T-helper 2 cell treated with Interferon-gamma antibody and Interleukin-4, amounts not matched to agents 5 μg/mL and 100 μg/mL, for 36 hours (primary cell): Measurements from ENCODE around the gene DYTN.
A peak's percentile ranks its signal among the peaks of the same experiment; 100 is the strongest.

Experiments used
- DNase-seq: peaks from one replicate; pipeline ENCODE4 v3.0.0; 2021; ENCODE audit warnings: low spot score
- H3K27ac Mint-ChIP-seq: one replicate; pipeline ENCODE4 v1.8.0; 2021; ENCODE audit warnings: mild to moderate bottlenecking, mixed read lengths
- H3K27me3 Mint-ChIP-seq: one replicate; pipeline ENCODE4 v1.8.0; 2021; ENCODE audit warnings: low read depth, mixed read lengths
- H3K36me3 Mint-ChIP-seq: one replicate; pipeline ENCODE4 v1.8.0; 2021; ENCODE audit warnings: low read depth, mixed read lengths
- H3K4me1 Mint-ChIP-seq: one replicate; pipeline ENCODE4 v1.8.0; 2021; ENCODE audit warnings: low read depth, mixed read lengths
- H3K4me3 Mint-ChIP-seq: one replicate; pipeline ENCODE4 v1.8.0; 2022; ENCODE audit warnings: mild to moderate bottlenecking, moderate library complexity, mixed read lengths
- H3K9me3 Mint-ChIP-seq: one replicate; pipeline ENCODE4 v1.8.0; 2021; ENCODE audit warnings: mixed read lengths

Gene DYTN, protein sequence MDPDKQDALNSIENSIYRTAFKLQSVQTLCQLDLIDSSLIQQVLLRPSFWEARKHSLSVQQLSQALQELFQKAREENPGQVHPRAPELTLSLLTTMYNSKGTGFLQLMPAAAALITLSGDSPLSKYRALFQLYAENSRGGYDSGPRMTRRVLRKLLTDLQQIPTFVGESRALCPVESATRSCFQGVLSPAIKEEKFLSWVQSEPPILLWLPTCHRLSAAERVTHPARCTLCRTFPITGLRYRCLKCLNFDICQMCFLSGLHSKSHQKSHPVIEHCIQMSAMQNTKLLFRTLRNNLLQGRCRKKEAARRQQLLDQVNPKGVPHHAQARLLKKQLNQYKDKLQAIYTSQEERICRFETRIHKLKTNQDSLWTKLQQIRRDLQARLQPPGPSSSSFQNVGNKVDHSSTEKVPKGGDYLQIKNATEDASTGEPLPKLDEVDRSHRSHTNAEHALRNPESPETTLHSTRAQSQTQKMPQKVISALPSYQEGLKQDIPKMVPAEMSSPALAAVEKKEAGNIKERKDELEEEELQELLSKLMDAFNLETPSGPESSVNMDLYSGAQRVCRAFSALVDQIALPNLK

DNA sequence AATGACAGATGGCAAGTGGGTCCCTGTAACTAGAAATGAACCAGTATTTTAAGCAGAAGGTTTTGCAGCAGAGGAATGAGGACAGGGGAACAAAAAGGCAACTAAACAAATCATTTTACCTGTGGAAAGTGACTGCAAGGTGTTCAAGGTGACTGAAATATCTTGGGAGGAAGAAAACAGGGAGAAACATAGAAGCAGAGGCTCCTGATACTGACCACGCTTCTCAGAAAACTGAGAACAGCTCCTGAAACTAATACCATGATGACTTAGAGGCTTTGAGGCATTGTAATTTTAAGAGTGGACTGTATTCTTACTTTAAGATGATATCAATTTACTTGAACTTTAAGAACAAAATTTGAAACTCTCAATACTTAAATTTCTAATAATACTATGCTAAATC, at the start of gene DYTN:
TSS of gene DYTN (minus strand) at position 101 of the 400 bp plus-strand sequence. CDS start 117 bp downstream, outside the sequence.
- H3K36me3 Mint-ChIP-seq = no peaks in the 10 kb centered on the region
- DNase-seq = no peak
- H3K27me3 Mint-ChIP-seq = peaks cover 14% of the 10 kb centered on the region
- no peak within 1 kb of the TSS for H3K27ac Mint-ChIP-seq
- no peaks in the 10 kb centered on the region for H3K9me3 Mint-ChIP-seq
- H3K4me1 Mint-ChIP-seq = no peaks in the 10 kb centered on the region
- H3K4me3 Mint-ChIP-seq = no peak within 1 kb of the TSS

- Mint-ChIP-seq H3K4me3 (peak overlapping the region; percentile 90), H3K36me3 (peaks cover 21% of the 10 kb centered on the region), H3K9me3 (no peaks in the 10 kb centered on the region), H3K27ac (peak overlapping the region; percentile 97), H3K27me3 (peaks cover 2% of the 10 kb centered on the region), H3K4me1 (peaks cover 20% of the 10 kb centered on the region)
- DNase-seq = no peak
Observed at GRCh38 chr2:206766057-206766930, 48.1 kb upstream of the DYTN start.

DNA sequence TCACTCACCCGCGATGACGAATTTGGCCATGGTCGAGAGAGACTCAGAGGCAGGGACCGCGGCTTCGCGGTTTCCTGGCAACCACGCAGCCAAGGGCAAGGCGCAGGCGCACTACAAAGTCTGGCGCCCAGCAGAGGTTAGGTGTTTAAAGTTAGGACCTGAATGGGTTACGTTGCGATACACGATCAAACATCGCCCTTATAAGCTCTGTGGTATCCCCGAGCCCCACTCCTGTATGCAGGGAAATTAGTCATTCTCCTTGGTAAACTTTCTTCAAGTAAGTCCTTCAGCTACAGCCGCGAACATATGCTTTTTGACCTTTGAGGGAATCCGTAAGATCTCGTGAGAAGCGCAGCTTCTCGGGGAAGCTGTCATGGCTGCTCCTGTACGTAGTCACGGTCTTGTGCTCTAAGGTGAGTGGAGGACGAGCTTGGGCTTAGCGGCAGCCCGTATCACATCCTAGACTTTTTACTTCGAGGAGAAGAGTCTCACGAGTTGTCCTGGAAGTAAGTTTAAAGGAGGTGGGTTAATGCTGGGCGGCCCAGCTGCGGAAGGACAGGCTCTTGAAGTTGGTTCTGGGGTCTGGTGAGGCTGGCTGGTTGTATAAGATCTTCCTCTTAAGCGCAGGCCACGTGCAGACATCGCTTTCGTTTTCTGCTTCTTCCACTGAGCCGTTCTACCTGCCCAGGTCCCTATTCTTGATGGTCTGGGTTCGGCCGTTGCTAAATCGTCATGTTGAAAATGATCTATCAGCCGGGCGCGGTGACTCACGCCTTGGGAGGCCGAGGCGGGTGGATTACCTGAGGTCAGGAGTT, 47.3 kb upstream of the DYTN start, which contains the start of the genes FASTKD2 and MDH1B:
TSS of gene FASTKD2 (plus strand) at position 365 of the 815 bp plus-strand sequence. CDS start 1,088 bp downstream, outside the sequence.
TSS of gene MDH1B (minus strand) at position 87 of the 815 bp plus-strand sequence. CDS start at position 30, 57 bp downstream.
- Mint-ChIP-seq H3K36me3 (peaks cover 16% of the 10 kb centered on the region), H3K4me3 (peak within 1 kb of the TSS; percentile 90), H3K4me1 (peaks cover 20% of the 10 kb centered on the region), H3K27ac (peak within 1 kb of the TSS; percentile 97), H3K27me3 (peaks cover 2% of the 10 kb centered on the region), H3K9me3 (no peaks in the 10 kb centered on the region)
- DNase-seq = peak; percentile 92

- no peak for DNase-seq
- peaks cover 14% of the 10 kb centered on the region for H3K36me3 Mint-ChIP-seq
- H3K27me3 Mint-ChIP-seq = peaks cover 5% of the 10 kb centered on the region
- H3K9me3 Mint-ChIP-seq = no peaks in the 10 kb centered on the region
- H3K4me3 Mint-ChIP-seq = peak overlapping the region; percentile 90
- peak overlapping the region; percentile 97 for H3K27ac Mint-ChIP-seq
- H3K4me1 Mint-ChIP-seq = peaks cover 20% of the 10 kb centered on the region
Observed at GRCh38 chr2:206764673-206765241, 46.6 kb upstream of the DYTN start.

GRCh38 chr2:206756816-206757215, 38.6 kb upstream of the DYTN start:
- Mint-ChIP-seq H3K36me3 (no peaks in the 10 kb centered on the region), H3K4me1 (no peaks in the 10 kb centered on the region), H3K27me3 (peaks cover 26% of the 10 kb centered on the region), H3K27ac (no peak overlapping the region), H3K4me3 (no peak overlapping the region), H3K9me3 (no peaks in the 10 kb centered on the region)
- DNase-seq = no peak

- DNase-seq = no peak
- no peak overlapping the region for H3K4me3 Mint-ChIP-seq
- H3K27ac Mint-ChIP-seq = no peak overlapping the region
Observed at GRCh38 chr2:206740800-206741199, 22.6 kb upstream of the DYTN start.

DNA sequence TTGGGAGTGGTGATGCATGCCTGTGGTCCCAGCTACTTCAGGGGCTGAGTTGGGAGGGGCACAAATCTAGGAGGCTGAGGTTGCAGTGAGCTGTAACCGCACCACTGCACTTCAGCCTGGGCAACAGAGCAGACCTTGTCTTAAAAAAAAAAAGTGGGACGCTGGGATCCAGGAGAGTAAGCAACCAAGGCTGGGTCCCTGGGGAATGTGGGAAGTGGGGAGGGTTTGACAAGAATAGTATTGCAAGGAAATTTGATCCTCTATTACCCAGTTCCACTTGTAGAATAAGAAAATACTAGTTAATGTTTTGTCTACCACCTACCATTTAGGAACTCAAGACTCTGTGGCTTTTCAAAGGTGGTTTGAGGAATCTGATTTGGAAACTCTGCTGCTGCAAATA, 21.1 kb upstream of the DYTN start:
- Mint-ChIP-seq H3K27ac (no peak overlapping the region), H3K36me3 (no peaks in the 10 kb centered on the region)

More at GRCh38 chr2:206740800-206741199, 22.6 kb upstream of the DYTN start:
- Mint-ChIP-seq H3K9me3 (no peaks in the 10 kb centered on the region), H3K4me1 (no peaks in the 10 kb centered on the region), H3K27me3 (peaks cover 7% of the 10 kb centered on the region), H3K36me3 (no peaks in the 10 kb centered on the region)

GRCh38 chr2:206736935-206737334, 18.7 kb upstream of the DYTN start:
- no peaks in the 10 kb centered on the region for H3K4me1 Mint-ChIP-seq
- no peak overlapping the region for H3K4me3 Mint-ChIP-seq
- no peak overlapping the region for H3K27ac Mint-ChIP-seq
- H3K9me3 Mint-ChIP-seq = no peaks in the 10 kb centered on the region
- peak; percentile 5 for DNase-seq
- peaks cover 8% of the 10 kb centered on the region for H3K27me3 Mint-ChIP-seq
- no peaks in the 10 kb centered on the region for H3K36me3 Mint-ChIP-seq

More for the DNA sequence above, 21.1 kb upstream of the DYTN start:
- H3K4me1 Mint-ChIP-seq = no peaks in the 10 kb centered on the region
- peaks cover 9% of the 10 kb centered on the region for H3K27me3 Mint-ChIP-seq
- no peak overlapping the region for H3K4me3 Mint-ChIP-seq
- no peak for DNase-seq
- no peaks in the 10 kb centered on the region for H3K9me3 Mint-ChIP-seq

GRCh38 chr2:206733341-206733740, 15.1 kb upstream of the DYTN start:
- no peaks in the 10 kb centered on the region for H3K4me1 Mint-ChIP-seq

DNA sequence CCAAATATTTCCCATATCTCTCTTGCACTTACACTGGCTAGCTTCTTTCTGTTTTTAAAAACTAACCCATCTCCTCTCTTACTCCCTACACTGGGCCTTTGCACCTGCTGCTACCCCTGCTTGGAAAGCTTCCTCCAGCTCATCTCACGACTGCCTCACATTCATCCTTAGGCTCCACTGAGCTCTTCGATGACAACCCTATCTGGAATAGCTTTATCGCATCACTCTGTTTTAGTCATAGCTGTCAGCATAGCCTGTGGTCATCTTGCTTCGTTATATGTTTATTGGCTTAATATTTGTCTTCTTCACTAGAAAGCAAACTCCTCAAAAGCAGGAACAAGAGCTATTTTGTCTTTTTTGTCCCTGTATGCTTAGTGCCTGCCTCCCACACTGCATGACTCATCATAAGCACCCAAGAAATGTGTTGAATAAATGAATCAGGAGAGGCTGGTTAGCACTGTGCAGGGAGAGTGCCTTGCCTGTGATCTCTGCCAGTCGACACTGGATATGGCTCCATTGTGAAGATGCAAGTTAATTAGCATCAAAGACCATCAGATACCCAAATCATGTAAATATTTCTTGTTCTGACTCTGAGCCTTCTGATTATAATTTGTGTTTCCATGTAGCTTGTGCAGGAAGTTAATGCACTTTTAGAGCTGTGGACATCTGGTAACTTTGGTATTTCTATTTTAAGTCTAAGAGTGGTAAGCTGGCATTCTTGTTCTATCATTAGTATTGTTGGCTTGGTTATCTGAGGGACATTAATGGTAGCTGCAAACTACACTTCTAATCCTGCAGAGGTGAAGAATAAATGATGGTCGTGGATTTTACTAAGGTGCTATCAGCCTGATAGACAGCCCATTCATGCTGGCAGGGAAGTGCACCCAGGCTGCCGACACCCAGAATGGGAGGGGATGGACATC, 10.3 kb upstream of the DYTN start:
- no peak for DNase-seq
- H3K27ac Mint-ChIP-seq = no peak overlapping the region
- H3K27me3 Mint-ChIP-seq = peaks cover 16% of the 10 kb centered on the region
- H3K9me3 Mint-ChIP-seq = no peaks in the 10 kb centered on the region
- no peaks in the 10 kb centered on the region for H3K4me1 Mint-ChIP-seq
- no peaks in the 10 kb centered on the region for H3K36me3 Mint-ChIP-seq
- no peak overlapping the region for H3K4me3 Mint-ChIP-seq

More at GRCh38 chr2:206733341-206733740, 15.1 kb upstream of the DYTN start:
- H3K27me3 Mint-ChIP-seq = peaks cover 2% of the 10 kb centered on the region
- H3K4me3 Mint-ChIP-seq = no peak overlapping the region
- H3K36me3 Mint-ChIP-seq = no peaks in the 10 kb centered on the region
- H3K9me3 Mint-ChIP-seq = no peaks in the 10 kb centered on the region
- no peak for DNase-seq
- no peak overlapping the region for H3K27ac Mint-ChIP-seq

DNA sequence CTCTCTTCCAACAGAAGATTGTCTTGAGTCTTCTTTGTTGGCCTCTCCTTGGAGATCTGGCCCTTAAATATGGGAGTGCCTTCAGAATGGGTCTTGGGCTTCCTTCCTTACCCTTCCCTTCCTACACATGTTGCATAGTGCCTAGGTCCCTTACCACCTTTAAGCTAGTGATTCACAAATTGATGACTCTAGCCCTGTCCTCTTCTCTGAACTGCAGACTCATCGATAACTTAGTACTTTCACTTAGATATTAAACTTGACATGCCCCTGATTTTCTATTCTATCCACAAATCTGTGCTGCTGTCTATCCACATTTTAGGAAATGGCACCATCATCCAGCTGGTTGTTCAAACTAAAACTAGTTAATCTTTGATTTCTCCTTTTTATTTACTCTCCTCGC, 9.1 kb upstream of the DYTN start:
- Mint-ChIP-seq H3K36me3 (no peaks in the 10 kb centered on the region), H3K27me3 (peaks cover 22% of the 10 kb centered on the region), H3K4me3 (no peak overlapping the region), H3K9me3 (no peaks in the 10 kb centered on the region), H3K27ac (no peak overlapping the region), H3K4me1 (no peaks in the 10 kb centered on the region)
- no peak for DNase-seq

DNA sequence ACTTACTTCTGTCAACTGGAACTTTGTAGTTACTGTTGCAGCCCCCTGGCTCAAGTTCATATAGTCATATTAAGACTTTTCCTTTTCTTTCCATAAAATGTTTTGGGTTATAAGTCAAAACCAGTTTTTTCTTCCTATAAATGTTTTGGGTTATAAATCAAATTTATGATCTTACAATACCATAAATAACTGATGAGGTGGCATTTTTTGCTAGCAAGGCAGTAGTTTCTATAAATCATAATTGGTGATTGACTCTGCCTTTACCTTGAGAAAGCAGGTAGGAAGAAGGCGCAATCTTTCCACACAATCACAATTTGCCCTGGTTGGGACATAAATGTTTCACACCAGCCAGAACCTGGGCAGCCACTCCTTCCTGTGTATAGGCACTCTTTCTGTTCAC, 5.1 kb upstream of the DYTN start:
- DNase-seq = no peak
- H3K4me1 Mint-ChIP-seq = no peaks in the 10 kb centered on the region
- no peaks in the 10 kb centered on the region for H3K36me3 Mint-ChIP-seq
- peaks cover 29% of the 10 kb centered on the region for H3K27me3 Mint-ChIP-seq
- H3K4me3 Mint-ChIP-seq = no peak overlapping the region
- H3K9me3 Mint-ChIP-seq = no peaks in the 10 kb centered on the region
- no peak overlapping the region for H3K27ac Mint-ChIP-seq
